Measurements from ENCODE around the gene SLCO1B3. TPM values are rescaled to one million over a fixed set of nuclear protein-coding genes. Genes with fewer than 3 reads are reported as not detected.

The SLCO1B3 gene, protein sequence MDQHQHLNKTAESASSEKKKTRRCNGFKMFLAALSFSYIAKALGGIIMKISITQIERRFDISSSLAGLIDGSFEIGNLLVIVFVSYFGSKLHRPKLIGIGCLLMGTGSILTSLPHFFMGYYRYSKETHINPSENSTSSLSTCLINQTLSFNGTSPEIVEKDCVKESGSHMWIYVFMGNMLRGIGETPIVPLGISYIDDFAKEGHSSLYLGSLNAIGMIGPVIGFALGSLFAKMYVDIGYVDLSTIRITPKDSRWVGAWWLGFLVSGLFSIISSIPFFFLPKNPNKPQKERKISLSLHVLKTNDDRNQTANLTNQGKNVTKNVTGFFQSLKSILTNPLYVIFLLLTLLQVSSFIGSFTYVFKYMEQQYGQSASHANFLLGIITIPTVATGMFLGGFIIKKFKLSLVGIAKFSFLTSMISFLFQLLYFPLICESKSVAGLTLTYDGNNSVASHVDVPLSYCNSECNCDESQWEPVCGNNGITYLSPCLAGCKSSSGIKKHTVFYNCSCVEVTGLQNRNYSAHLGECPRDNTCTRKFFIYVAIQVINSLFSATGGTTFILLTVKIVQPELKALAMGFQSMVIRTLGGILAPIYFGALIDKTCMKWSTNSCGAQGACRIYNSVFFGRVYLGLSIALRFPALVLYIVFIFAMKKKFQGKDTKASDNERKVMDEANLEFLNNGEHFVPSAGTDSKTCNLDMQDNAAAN
- 10.4 to 12.9 TPM (median 12.0 TPM) in 5 replicates for total RNA-seq (2022; extraction: Qiagen RNA extraction)

DNA sequence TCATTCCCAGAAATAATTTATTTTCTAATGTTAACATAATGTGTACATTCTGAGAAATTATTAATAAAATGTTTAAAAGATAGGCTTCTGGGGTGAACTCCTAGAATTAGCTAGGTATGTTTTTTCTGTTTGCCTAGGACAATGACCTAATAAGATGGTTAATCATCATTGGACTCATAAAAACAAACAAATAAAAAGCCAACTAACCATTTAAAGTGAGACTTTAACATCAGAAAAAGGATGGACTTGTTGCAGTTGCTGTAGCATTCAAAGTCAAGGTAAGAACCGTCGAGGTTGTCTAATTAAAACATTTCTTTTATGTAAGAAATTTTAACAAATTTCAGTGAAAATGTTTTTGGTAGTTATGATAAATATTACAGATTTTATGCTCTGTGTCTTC is at the start of gene SLCO1B3:
TSS of gene SLCO1B3 (plus strand) at position 219 of the 400 bp plus-strand sequence. CDS start 5,034 bp downstream, outside the sequence.

Other genes with a start within 250 kb of the SLCO1B3 start
- 0.06 TPM in 1 of 5 replicates, not detected in the others for gene SLCO1C1, start 115.4 kb upstream of the SLCO1B3 start, total RNA-seq (2022; extraction: Qiagen RNA extraction)